Psoas muscle (tissue), 8 donors: ENCODE results near the gene HEXIM1. TPM values are rescaled to one million over a fixed set of nuclear protein-coding genes. Genes with fewer than 3 reads are reported as not detected.

Experiments
- ATAC-seq, 4 donors: fragments of 200-7000 bp; cut with Tn5 transposase; one replicate each; pipeline ENCODE4 v1.9.1; 2020; ENCODE audit warnings: moderate library complexity in 3 of 4, mild to moderate bottlenecking in 2 of 4
- DNase-seq, 2 donors: peaks; one replicate each; pipeline ENCODE4 v3.0.0-alpha.2; 2020
- H3K27ac ChIP-seq: fragments of 200-600 bp; one replicate; pipeline ENCODE4 v1.8.0; 2022
- H3K27me3 ChIP-seq, 3 donors: fragments of 200-600 bp in 1 of 3; one replicate each; pipeline versions ENCODE4 v1.6.1 to v1.8.0; 2013 to 2022; ENCODE audit warnings: low read length in 2 of 3, mild to moderate bottlenecking in 2 of 3, moderate library complexity in 1 of 3; ENCODE audit not compliant: insufficient read depth in 3 of 3
- H3K36me3 ChIP-seq, 2 donors: fragments of 200-600 bp in 1 of 2; one replicate each; pipeline versions ENCODE4 v1.6.1 to v1.8.0; 2013 to 2022; ENCODE audit warnings: low read depth in 1 of 2, mild to moderate bottlenecking in 1 of 2, moderate library complexity in 1 of 2; ENCODE audit not compliant: insufficient read depth in 1 of 2
- H3K4me1 ChIP-seq: fragments of 200-600 bp; one replicate; pipeline ENCODE4 v1.8.0; 2022
- H3K4me3 ChIP-seq: fragments of 200-600 bp; one replicate; pipeline ENCODE4 v1.8.0; 2022; ENCODE audit warnings: mild to moderate bottlenecking
- H3K9me3 ChIP-seq: fragments of 200-600 bp; one replicate; pipeline ENCODE4 v1.8.0; 2022
- WGBS, 3 donors: extraction: QIAGEN DNeasy Blood & Tissue Kit; methylation state at CpG; one replicate each; pipeline versions ENCODE4 v1.1.6 to v1.1.7; 2013; 5-methylcytosine and 5-hydroxymethylcytosine counted together
- intact Hi-C, 2 donors: fragments of 100-400 bp; cut with DNase I; formaldehyde crosslinking; loops; one replicate each; pipeline versions ENCODE4 v1.11.0 to v1.14.2; 2022
- polyA plus RNA-seq, 3 donors: library from polyadenylated mRNA; stranded (reverse); fragments of 200-250 nt; gene quantifications; one replicate each; pipeline ENCODE4 v1.2.3, GENCODE V29; 2013
- total RNA-seq, 4 donors: library from RNA; stranded (reverse); fragmentation: NEBNext Ultra II Directional in 2 of 4; extraction: Animal tissue kit (Norgen Biotek cat#: 25700) in 2 of 4; gene quantifications; one replicate each; pipeline versions ENCODE4 v1.2.1 to v1.2.4, GENCODE V29; 2021 to 2023
- TF ChIP-seq, protein P1 (sequence below): fragments of 200-600 bp; IDR thresholded peaks from one replicate; pipeline ENCODE4 v1.8.0; 2022; ENCODE audit warnings: antibody characterized with exemption
- donor health status: healthy with polysubstance abuse.
- donor health status: DM: no; HTN: no; CAD: no; lungs with moderate emphysema.
- donor health status: Bipolar disorder and iron deficiency.
- donor health status: healthy.
- donor health status: DM: yes; HTN: yes; CAD: no.
- donor health status: DM: no; HTN: no; CAD: no.
- donor health status: DM: no; HTN: no; CAD: no.
- donor health status: DM: yes; HTN: yes; CAD: no.

Gene HEXIM1
- total and polyA plus RNA-seq, 7 donors, result 9.5 to 127 (median 29.2) TPM

DNA sequence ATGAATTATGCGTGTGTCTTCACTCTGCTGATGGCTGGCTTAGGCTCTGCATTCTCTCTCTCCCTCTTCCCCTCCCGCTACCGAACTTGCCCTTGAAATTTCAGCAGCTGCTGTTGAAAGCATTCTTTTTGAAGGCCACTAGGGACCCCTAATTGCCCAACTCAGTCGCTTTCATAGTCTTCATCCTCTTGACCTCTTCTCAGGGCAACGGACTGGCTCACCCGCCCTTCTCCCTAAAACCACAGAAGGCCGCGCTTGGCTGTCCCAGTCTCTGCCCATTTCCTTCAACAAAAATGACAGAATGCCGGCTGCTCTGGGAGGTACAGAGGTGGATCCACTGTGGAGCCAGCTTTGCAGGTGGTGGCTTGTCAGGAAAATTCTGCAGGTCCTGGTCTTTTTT, 52.4 kb downstream of the HEXIM1 start:
- ATAC-seq (peak in 3 of 4 donors; percentile 25 to 37 (median 33)), DNase-seq (peak; percentile 61 to 80)
- Histone ChIP-seq H3K36me3 (no peaks in the 10 kb centered on the region), H3K27ac (no peak overlapping the region), H3K4me1 (peaks cover 4% of the 10 kb centered on the region), H3K9me3 (no peaks in the 10 kb centered on the region), H3K4me3 (no peak overlapping the region), H3K27me3 (no peaks in the 10 kb centered on the region)
- TF ChIP-seq, protein P1, sequence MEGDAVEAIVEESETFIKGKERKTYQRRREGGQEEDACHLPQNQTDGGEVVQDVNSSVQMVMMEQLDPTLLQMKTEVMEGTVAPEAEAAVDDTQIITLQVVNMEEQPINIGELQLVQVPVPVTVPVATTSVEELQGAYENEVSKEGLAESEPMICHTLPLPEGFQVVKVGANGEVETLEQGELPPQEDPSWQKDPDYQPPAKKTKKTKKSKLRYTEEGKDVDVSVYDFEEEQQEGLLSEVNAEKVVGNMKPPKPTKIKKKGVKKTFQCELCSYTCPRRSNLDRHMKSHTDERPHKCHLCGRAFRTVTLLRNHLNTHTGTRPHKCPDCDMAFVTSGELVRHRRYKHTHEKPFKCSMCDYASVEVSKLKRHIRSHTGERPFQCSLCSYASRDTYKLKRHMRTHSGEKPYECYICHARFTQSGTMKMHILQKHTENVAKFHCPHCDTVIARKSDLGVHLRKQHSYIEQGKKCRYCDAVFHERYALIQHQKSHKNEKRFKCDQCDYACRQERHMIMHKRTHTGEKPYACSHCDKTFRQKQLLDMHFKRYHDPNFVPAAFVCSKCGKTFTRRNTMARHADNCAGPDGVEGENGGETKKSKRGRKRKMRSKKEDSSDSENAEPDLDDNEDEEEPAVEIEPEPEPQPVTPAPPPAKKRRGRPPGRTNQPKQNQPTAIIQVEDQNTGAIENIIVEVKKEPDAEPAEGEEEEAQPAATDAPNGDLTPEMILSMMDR, result no peak
- intact Hi-C loops, result loop anchor here in 1 of 2 donors (10.0 kb wide), 1 partner anchor 156 kb away; no protein-coding TSS in a partner anchor
- 40 to 57% (median 51%) methylated on average over 9 of the region's 9 CpGs for WGBS, 3 donors

DNA sequence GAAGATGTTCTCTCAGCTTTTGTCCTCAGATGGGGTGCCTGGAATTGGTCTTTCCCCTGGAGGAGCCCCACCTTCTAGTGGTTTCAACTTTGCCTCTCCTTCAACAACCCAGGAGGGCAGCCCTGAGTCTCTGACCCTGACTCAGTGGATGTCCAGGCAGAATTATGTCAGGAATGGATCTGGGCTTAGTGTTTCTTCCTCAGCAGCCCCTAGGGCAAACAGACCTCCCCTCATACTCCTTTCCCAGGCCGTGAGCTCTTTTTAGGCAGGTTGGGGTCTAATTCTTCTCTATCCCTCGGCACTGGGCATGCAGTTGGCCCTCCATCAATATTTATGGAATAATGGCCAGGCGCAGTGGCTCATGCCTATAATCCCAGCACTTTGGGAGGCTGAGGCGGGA, 53.2 kb downstream of the HEXIM1 start:
- Histone ChIP-seq H3K4me1 (peaks cover 4% of the 10 kb centered on the region), H3K9me3 (no peaks in the 10 kb centered on the region), H3K4me3 (no peak overlapping the region), H3K36me3 (no peaks in the 10 kb centered on the region), H3K27me3 (no peaks in the 10 kb centered on the region), H3K27ac (peak overlapping the region; percentile 36)
- WGBS, 3 donors, result 90 to 94% (median 93%) methylated on average over 4 of the region's 4 CpGs
- DNase-seq (no peak), ATAC-seq (no peak)
- intact Hi-C loops, result loop anchor here in 1 of 2 donors (10.0 kb wide), 1 partner anchor 157 kb away; no protein-coding TSS in a partner anchor
- TF ChIP-seq, protein P1, result no peak

Other genes starting within 250 kb of the HEXIM1 start
- 100 to 1,000 TPM in 3 of 4 donors, 10 to 100 TPM in 1; 73.7 to 114 (median 103) TPM for gene EFTUD2, start 249.0 kb upstream of the HEXIM1 start, total RNA-seq
- gene EFTUD2, start 249.0 kb upstream of the HEXIM1 start, polyA plus RNA-seq, result 100 to 1,000 TPM in 1 of 3 donors, 10 to 100 TPM in 2; 46.0 to 102 (median 78.7) TPM
- under 1 TPM in 1 of 4 donors, not detected in 3; 0.54 TPM for gene GFAP, start 233.0 kb upstream of the HEXIM1 start, total RNA-seq
- under 1 TPM; 0.11 to 0.52 (median 0.34) TPM for gene GFAP, start 233.0 kb upstream of the HEXIM1 start, polyA plus RNA-seq
- under 1 TPM in 3 of 4 donors, not detected in 1; 0.07 to 0.17 (median 0.11) TPM for gene KIF18B, start 200.7 kb upstream of the HEXIM1 start, total RNA-seq
- under 1 TPM in 2 of 3 donors, not detected in 1; 0.01 to 0.03 TPM for gene KIF18B, start 200.7 kb upstream of the HEXIM1 start, polyA plus RNA-seq
- gene C1QL1, start 180.2 kb upstream of the HEXIM1 start, total RNA-seq, result not detected
- gene C1QL1, start 180.2 kb upstream of the HEXIM1 start, polyA plus RNA-seq, result under 1 TPM in 1 of 3 donors, not detected in 2; 0.05 TPM
- 10 to 100 TPM in 3 of 4 donors, 1 to 10 TPM in 1; 6.9 to 13.5 (median 11.0) TPM for gene DCAKD, start 96.8 kb upstream of the HEXIM1 start, total RNA-seq
- 10 to 100 TPM in 1 of 3 donors, 1 to 10 TPM in 2; 6.4 to 14.2 (median 8.4) TPM for gene DCAKD, start 96.8 kb upstream of the HEXIM1 start, polyA plus RNA-seq
- gene NMT1, start 87.2 kb upstream of the HEXIM1 start, total RNA-seq, result 100 to 1,000 TPM in 2 of 4 donors, 10 to 100 TPM in 2; 73.3 to 164 (median 93.1) TPM
- 10 to 100 TPM; 58.0 to 79.7 (median 68.3) TPM for gene NMT1, start 87.2 kb upstream of the HEXIM1 start, polyA plus RNA-seq
- gene PLCD3, start 16.0 kb upstream of the HEXIM1 start, total RNA-seq, result 100 to 1,000 TPM in 2 of 4 donors, 10 to 100 TPM in 2; 69.8 to 217 (median 122) TPM
- gene PLCD3, start 16.0 kb upstream of the HEXIM1 start, polyA plus RNA-seq, result 100 to 1,000 TPM in 2 of 3 donors, 10 to 100 TPM in 1; 57.0 to 171 (median 170) TPM
- gene ACBD4, start 12.8 kb upstream of the HEXIM1 start, total RNA-seq, result 1 to 10 TPM; 3.9 to 8.2 (median 5.1) TPM
- gene ACBD4, start 12.8 kb upstream of the HEXIM1 start, polyA plus RNA-seq, result 1 to 10 TPM; 2.7 to 5.2 (median 4.4) TPM
- gene HEXIM2, start 13.4 kb downstream of the HEXIM1 start, total RNA-seq, result 10 to 100 TPM; 13.7 to 47.1 (median 33.4) TPM
- 10 to 100 TPM in 2 of 3 donors, 1 to 10 TPM in 1; 8.2 to 69.5 (median 62.7) TPM for gene HEXIM2, start 13.4 kb downstream of the HEXIM1 start, polyA plus RNA-seq
- gene FMNL1, start 73.4 kb downstream of the HEXIM1 start, total RNA-seq, result 1 to 10 TPM; 5.4 to 6.5 (median 6.0) TPM
- 1 to 10 TPM; 1.8 to 2.4 (median 2.3) TPM for gene FMNL1, start 73.4 kb downstream of the HEXIM1 start, polyA plus RNA-seq
- gene SPATA32, start 113.6 kb downstream of the HEXIM1 start, total RNA-seq, result under 1 TPM in 1 of 4 donors, not detected in 3; 0.11 TPM
- gene SPATA32, start 113.6 kb downstream of the HEXIM1 start, polyA plus RNA-seq, result not detected
- gene MAP3K14, start 168.5 kb downstream of the HEXIM1 start, total RNA-seq, result 10 to 100 TPM; 21.8 to 53.5 (median 30.1) TPM
- 10 to 100 TPM; 12.4 to 28.1 (median 24.6) TPM for gene MAP3K14, start 168.5 kb downstream of the HEXIM1 start, polyA plus RNA-seq